ENCODE measurements around the gene CENPO. TPM values are rescaled to one million over a fixed set of nuclear protein-coding genes. Genes with fewer than 3 reads are reported as not detected.
"Not testable (repeated sequence)": the region's sequence is repeated elsewhere in the genome, so short reads cannot be mapped to it uniquely, and the experiment has no call there.

CENPO gene
- total RNA-seq, 1 donor from 2014 or later: 69.3 TPM

- Mint-ChIP-seq H3K36me3 (ENCODE audit: low read depth) (peaks cover 48% of the 10 kb centered on the region), H3K9me3 (no peaks in the 10 kb centered on the region), H3K27me3 (ENCODE audit: low read depth) (no peaks in the 10 kb centered on the region), H3K4me1 (peaks cover 42% of the 10 kb centered on the region), H3K27ac (ENCODE audit: unreplicated experiment) (no peak overlapping the region), H3K4me3 (no peak overlapping the region)
- no peak for TF ChIP-seq CTCF (conservative IDR thresholded peaks at IDR 0.05)
- no peak for DNase-seq (ENCODE audit: low read depth, low spot score)
These were observed 4.4 kb downstream of the CENPO start for GRCh38 chr2:24797644-24798043.

GRCh38 chr2:24800487-24800886 is 7.3 kb downstream of the CENPO start:
- H3K27ac Mint-ChIP-seq (ENCODE audit: unreplicated experiment): not testable (repeated sequence)

GRCh38 chr2:24805811-24806660 is 12.8 kb downstream of the CENPO start:
- H3K9me3 Mint-ChIP-seq; H3K27ac Mint-ChIP-seq (ENCODE audit: unreplicated experiment); H3K4me1 Mint-ChIP-seq; H3K27me3 Mint-ChIP-seq (ENCODE audit: low read depth); H3K4me3 Mint-ChIP-seq; DNase-seq (ENCODE audit: low read depth, low spot score): not testable (repeated sequence)
- H3K36me3 Mint-ChIP-seq (ENCODE audit: low read depth): peaks cover 54% of the 10 kb centered on the region

More at GRCh38 chr2:24800487-24800886, 7.3 kb downstream of the CENPO start:
- not testable (repeated sequence) for H3K27me3 Mint-ChIP-seq (ENCODE audit: low read depth); H3K4me3 Mint-ChIP-seq; DNase-seq (ENCODE audit: low read depth, low spot score); H3K9me3 Mint-ChIP-seq
- peaks cover 14% of the 10 kb centered on the region for H3K4me1 Mint-ChIP-seq
- peaks cover 70% of the 10 kb centered on the region for H3K36me3 Mint-ChIP-seq (ENCODE audit: low read depth)

- Mint-ChIP-seq H3K27ac (ENCODE audit: unreplicated experiment) (no peak overlapping the region), H3K4me3 (no peak overlapping the region), H3K36me3 (ENCODE audit: low read depth) (peaks cover 51% of the 10 kb centered on the region), H3K27me3 (ENCODE audit: low read depth) (no peaks in the 10 kb centered on the region), H3K9me3 (peaks cover 10% of the 10 kb centered on the region), H3K4me1 (peaks cover 6% of the 10 kb centered on the region)
- TF ChIP-seq CTCF (conservative IDR thresholded peaks at IDR 0.05): no peak
- DNase-seq (ENCODE audit: low read depth, low spot score): no peak
These were observed 13.4 kb downstream of the CENPO start for GRCh38 chr2:24806661-24807036.

- Mint-ChIP-seq H3K4me1 (peaks cover 6% of the 10 kb centered on the region), H3K36me3 (ENCODE audit: low read depth) (peaks cover 46% of the 10 kb centered on the region), H3K9me3 (peaks cover 10% of the 10 kb centered on the region), H3K27me3 (ENCODE audit: low read depth) (no peaks in the 10 kb centered on the region), H3K4me3 (no peak overlapping the region), H3K27ac (ENCODE audit: unreplicated experiment) (no peak overlapping the region)
- DNase-seq (ENCODE audit: low read depth, low spot score): no peak
- TF ChIP-seq CTCF (conservative IDR thresholded peaks at IDR 0.05): no peak
These were observed 16.2 kb downstream of the CENPO start for GRCh38 chr2:24809316-24810007.

GRCh38 chr2:24813691-24814137 is 20.5 kb downstream of the CENPO start:
- H3K27me3 Mint-ChIP-seq (ENCODE audit: low read depth): no peaks in the 10 kb centered on the region
- no peak overlapping the region for H3K4me3 Mint-ChIP-seq
- no peaks in the 10 kb centered on the region for H3K9me3 Mint-ChIP-seq
- peaks cover 3% of the 10 kb centered on the region for H3K4me1 Mint-ChIP-seq
- no peak for TF ChIP-seq CTCF (conservative IDR thresholded peaks at IDR 0.05)
- DNase-seq (ENCODE audit: low read depth, low spot score): no peak
- peaks cover 28% of the 10 kb centered on the region for H3K36me3 Mint-ChIP-seq (ENCODE audit: low read depth)
- no peak overlapping the region for H3K27ac Mint-ChIP-seq (ENCODE audit: unreplicated experiment)

Measured in neural crest cell (in vitro differentiated cells).